HG02970 (cell line): ENCODE data around the gene SUSD6.

ENCODE experiments used
- ATAC-seq: cut with Tn5 transposase; IDR thresholded peaks from one replicate; pipeline ENCODE4 v1.9.1; 2021; ENCODE audit warnings: mild to moderate bottlenecking, moderate library complexity, moderate number of reproducible peaks; ENCODE audit not compliant: unreplicated experiment, low FRiP score

SUSD6 gene

DNA sequence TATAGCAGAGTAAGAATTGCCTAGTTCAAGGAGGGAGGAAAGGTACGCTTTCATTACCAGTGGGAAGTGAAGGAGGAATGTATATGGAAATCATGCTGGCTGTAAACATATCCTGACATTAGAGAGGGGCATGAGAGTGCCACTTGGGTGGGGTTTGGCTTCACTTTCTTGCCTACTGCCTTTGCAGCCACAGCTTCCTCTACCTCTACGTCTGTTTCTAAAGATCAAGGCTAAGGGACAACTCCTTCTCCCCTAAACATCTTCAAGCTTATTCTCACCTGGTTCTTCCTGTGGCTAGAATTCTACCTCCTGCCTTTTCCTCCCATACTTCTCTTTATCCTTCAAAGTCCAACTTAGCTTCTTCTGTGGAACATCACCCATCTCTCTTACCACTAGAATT lies 58.0 kb downstream of the SUSD6 start:
- no peak for ATAC-seq

GRCh38 chr14:69670093-69670492 lies 58.7 kb downstream of the SUSD6 start:
- no peak for ATAC-seq

DNA sequence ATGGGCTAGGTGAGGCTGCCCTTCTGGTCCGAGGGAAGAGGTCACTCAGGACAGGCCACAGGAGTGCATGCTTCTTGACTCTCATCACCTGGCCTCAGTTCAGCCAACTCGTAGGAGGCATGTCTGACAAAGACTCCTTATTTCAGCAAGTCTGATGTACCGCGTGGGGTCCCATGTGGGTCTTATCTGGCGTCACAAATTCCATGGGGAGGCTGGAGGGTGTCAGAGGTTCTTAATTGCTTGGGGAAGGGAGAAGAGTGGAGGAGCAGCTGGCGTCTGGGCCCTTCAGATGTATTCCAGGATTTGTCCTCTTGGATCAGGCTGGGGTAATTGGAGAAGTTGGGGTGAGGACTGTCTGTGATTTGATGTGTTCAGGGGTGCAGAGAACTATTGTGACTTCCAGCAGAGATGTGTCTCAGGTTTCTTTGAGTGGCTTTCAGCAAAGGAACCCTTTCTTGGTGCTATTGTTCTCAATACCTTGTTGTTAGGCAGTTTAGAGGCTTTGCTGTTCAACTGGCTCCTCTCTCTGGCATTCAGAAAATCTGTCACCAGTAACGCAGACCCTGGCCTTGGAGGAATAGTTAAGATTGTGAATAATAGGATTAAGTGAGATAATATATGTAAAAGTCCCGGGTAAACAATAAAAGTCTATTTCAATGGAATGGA lies 60.1 kb downstream of the SUSD6 start:
- no peak for ATAC-seq

DNA sequence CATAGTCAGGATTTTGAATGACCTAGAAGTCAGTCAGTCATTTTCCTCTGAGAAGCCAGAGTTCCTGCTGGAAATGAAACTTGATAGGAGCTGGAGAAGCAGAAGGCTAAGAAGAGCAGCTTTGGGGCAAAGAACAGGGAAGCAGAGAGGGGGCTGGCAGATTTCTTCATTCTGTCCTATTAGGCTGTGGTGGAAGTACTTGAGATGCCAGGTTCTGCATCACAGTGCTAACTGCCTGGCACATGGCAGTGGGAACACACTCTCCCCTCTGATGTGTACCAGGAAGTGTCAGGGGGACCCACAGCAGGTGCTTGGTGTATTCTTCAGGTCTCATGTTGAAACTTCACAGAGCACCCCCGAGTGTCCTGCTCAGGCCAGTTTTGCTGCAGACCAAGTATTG lies 61.0 kb downstream of the SUSD6 start:
- no peak for ATAC-seq

DNA sequence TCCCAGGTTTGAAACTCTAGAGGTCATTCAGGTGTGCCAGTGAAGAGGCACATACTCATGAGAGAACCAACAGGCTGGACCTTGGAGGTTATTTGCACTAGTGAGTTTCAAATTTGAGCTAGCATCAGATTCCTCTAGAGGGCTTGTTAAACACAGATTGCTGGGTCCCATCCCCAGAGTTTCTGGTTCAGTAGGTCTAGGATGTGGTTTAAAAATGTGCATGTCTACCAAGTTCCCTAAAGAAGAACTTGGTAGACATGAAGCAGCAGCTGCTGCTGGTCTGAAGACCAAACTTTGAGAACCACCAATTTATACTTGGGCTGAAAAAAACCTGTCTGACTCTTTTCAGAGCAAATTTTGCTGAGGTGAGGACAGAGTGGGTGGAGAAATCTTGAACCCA lies 61.7 kb downstream of the SUSD6 start:
- ATAC-seq = no peak

GRCh38 chr14:69673578-69674305 lies 62.3 kb downstream of the SUSD6 start:
- no peak for ATAC-seq

GRCh38 chr14:69674546-69675244 lies 63.3 kb downstream of the SUSD6 start:
- ATAC-seq = no peak

DNA sequence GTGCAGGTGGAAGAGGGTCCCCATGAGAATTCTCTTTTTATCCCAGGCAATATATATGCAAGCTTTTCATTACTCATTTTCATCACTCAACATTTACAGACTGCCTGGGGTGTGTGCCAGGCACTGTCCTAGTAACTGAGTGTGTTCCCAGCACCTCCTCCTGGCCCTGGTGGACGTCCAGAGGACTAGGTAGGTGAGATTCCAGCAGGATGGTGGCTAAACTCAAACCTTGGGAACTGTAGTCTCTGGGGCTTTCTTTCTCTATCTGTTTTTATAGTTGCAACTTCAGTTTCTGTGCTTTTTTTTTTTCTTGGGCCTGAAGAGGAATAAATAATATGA lies 63.8 kb downstream of the SUSD6 start:
- ATAC-seq = no peak

GRCh38 chr14:69675877-69676416 lies 64.6 kb downstream of the SUSD6 start:
- ATAC-seq = peak; percentile 44

GRCh38 chr14:69676723-69677122 lies 65.3 kb downstream of the SUSD6 start:
- no peak for ATAC-seq

GRCh38 chr14:69680297-69680696 lies 68.9 kb downstream of the SUSD6 start:
- no peak for ATAC-seq

GRCh38 chr14:69682136-69682535 lies 70.7 kb downstream of the SUSD6 start:
- no peak for ATAC-seq

DNA sequence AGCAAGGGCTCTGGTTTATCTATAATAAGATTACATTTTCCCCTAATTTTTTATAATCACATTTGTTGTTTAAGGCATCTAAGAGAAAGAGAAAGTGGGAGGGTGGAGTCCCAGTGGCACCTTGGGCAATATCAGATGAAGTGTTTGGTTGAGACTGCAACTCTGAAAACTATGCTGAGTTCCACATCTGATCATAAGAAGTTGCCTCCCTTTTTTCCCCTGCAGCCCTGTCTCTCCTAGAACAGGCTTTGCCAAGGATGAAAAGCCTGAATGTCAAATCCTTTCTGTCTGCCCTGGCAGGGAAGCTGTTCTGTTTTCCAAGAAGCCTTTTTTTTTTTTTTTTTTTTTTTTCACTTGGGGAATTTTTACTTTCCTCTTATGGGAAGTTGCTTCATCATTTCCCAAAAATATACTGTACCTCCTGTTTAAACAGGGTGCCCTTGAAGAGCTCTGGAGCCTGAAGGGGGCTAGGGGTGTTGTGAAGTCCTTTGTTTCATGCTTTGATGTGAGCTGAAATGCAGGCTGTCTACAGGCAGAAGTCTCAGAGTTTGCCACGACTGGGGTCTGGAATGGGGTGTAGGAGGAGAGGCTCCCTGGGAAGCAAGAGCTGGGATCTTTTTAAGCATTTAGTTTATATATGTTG lies 71.3 kb downstream of the SUSD6 start:
- no peak for ATAC-seq

DNA sequence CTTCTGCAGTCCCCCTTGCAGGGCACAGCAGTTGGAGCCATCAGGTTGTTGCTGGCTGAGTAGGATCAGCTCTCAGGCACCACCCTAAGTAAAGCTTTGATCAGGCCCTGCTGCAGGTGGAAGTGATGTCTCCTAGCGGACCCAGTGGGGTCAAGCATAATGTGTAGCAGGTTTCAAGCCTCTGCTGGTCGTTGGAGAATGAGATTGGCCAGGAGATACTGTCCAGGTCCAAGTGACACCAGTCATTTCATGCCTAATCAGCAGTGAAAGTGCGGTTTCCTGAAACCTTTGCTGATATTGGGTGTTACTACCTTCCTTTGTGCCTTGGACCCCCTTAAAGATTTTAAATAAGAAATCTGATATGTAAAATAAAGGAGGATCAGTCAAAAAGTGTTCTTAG lies 72.6 kb downstream of the SUSD6 start:
- ATAC-seq = no peak

DNA sequence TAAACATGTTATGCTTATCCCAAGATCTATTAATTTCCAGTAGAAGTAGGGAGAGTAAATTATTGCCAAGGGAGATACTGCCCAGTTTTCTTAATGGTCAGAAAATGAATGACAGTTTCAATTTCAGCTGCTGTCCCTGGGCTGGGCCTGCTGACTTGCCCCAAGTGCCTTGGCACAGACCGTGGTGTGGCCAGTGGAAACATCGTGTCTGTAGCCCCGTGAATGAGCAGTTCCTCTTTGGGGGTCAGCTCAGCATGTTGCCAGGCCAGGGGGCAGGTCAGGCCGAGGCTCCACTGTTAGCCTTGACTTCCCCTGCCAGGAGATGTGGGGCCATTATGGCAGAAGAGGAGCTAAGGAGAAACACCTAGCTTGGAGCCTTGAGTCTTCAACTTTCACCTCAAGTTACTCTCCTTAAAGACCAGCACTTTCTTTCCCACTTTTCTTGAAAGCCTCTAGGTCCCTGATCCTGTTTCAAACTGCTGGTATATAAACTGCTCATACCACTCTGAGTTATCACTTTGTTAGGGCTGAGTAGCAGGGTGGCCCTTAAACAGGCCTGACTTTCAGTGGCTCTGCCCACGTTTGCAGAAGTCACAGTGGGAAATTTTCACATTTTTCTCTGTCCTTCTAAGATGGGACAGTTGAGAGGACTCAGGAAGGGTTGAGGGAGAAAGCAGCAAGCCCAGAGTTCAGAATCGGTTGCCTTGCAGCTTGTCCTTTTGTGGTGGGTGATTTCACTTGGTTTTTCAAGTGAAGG lies 73.2 kb downstream of the SUSD6 start:
- ATAC-seq = no peak

DNA sequence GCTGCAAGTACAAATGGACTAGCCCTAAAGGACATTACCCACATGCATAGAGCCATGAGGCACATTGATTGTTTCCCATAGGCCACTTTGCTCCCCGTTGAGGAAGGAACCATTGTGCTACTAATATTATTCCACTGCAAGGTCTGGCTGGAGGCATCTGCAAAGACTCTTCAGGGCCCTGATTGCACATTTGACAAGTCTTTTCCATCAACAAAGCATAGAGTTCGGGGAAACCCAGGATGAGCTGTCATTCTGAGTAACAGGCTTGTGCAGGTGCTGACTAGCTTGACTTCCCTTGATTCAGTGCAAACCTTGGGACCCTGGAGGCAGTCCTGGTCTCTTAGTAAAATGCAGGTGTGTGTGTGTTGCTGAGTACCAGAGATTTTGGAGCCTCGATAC lies 73.8 kb downstream of the SUSD6 start:
- no peak for ATAC-seq

GRCh38 chr14:69685716-69686115 lies 74.3 kb downstream of the SUSD6 start:
- no peak for ATAC-seq

DNA sequence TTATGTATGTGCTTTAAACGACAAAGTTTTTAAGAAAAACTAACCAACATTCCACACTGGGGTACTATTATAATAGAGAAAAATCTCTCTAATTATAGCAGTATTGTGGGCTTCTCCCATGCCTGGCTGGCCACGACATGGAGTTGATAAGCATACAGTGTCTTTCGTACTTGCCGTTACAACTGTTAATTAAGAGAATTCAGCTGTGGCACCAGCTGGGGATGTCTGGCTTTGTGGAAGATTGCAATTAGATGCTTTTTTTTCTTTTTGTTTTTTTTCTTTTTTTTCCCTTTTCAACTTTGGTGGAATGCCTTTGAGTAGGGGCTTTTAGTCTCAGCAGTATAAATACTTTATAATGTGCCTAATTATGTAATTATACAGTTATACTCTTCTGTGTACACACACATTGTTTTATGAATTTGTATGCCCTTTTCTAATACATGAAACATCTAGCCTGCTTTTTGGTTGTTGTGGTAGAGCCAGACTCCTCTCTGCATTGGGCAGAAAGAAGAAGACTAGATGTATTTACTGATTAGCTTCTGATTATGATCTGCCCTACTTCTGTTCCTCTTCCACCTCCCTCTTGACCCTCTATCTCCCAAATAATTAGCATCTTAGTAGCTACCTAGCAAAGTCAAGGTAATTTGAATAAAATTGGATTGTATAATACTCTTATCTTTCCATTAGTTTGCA lies 76.4 kb downstream of the SUSD6 start:
- no peak for ATAC-seq

DNA sequence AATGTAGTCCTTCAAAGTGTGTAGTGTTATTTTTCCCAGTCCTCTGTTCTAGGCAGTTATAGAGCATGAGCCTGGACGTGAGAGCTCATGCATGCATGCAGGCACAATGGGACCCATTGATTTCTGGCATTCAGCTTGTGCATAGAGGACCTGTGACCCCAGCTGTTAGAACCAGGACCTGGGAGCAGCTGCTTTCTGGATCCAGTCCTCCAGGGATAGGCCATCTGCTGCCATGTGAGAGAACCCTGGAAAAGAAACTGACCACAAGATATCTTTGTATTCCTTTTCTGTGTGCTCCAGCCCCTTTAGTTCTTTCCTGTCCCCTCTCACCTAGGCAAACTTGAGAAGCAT lies 76.9 kb downstream of the SUSD6 start:
- ATAC-seq = no peak

GRCh38 chr14:69690042-69690441 lies 78.6 kb downstream of the SUSD6 start:
- no peak for ATAC-seq
